Measurements from ENCODE around the gene TRPM6.

DNA sequence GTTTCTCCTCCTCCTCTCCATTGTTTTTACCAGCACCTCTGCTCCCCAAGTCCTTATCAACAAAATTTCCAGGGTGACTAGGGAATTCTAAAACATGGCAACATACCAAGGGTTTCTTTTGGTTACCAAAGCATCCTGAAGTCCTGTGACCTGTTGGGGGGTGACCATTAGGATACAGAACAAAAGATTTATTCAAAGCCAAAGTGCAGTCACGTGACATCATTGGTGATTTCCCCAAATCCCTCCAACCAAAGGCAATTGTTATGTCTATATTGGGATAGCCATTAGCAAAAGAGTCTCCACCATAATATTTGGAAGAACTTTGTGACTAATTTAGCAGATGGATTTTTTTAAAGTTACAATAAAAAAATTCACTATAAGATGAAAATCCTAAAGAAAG is 168.4 kb downstream of the TRPM6 start:
- no peak for TF ChIP-seq EZH2 (optimal IDR thresholded peaks at IDR 0.05; ENCODE audit: low read depth, low read length)
- TF ChIP-seq, protein P1, sequence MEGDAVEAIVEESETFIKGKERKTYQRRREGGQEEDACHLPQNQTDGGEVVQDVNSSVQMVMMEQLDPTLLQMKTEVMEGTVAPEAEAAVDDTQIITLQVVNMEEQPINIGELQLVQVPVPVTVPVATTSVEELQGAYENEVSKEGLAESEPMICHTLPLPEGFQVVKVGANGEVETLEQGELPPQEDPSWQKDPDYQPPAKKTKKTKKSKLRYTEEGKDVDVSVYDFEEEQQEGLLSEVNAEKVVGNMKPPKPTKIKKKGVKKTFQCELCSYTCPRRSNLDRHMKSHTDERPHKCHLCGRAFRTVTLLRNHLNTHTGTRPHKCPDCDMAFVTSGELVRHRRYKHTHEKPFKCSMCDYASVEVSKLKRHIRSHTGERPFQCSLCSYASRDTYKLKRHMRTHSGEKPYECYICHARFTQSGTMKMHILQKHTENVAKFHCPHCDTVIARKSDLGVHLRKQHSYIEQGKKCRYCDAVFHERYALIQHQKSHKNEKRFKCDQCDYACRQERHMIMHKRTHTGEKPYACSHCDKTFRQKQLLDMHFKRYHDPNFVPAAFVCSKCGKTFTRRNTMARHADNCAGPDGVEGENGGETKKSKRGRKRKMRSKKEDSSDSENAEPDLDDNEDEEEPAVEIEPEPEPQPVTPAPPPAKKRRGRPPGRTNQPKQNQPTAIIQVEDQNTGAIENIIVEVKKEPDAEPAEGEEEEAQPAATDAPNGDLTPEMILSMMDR (IDR thresholded peaks at IDR 0.05; ENCODE audit: low read length), result no peak
